Measurements from ENCODE around the gene TP53INP2. TPM values are rescaled to one million over a fixed set of nuclear protein-coding genes. Genes with fewer than 3 reads are reported as not detected.

TP53INP2 gene
- total RNA-seq, 1 experiment from 2014 or later: 4.9 TPM

DNA sequence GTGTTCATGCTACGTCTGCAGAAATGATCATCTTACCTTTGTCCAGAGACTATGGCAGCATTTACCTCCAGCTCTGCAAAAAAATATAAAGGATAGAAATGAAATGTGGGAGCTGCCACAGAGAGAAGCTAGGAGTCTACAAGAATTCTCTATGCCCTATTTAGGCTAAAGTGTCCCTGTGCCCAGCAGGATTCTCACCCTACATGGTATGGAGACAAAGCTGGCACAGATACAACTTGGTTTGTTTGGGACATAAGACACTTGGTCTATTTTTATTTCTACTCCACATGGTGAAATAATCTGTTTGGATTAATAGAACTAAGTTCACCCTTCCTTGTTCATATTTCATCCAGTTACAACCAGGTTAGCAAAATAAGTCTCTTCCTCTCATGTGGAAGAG, 28.4 kb downstream of the TP53INP2 start:
- no peaks in the 10 kb centered on the region for H3K4me1 ChIP-seq
- H3K4me3 ChIP-seq: no peak overlapping the region
- peaks cover 7% of the 10 kb centered on the region for H3K36me3 ChIP-seq
- H3K27me3 ChIP-seq: no peaks in the 10 kb centered on the region
- DNase-seq: no peak
- no peak overlapping the region for H3K27ac ChIP-seq
- H3K9me3 ChIP-seq (replicated peaks): no peaks in the 10 kb centered on the region

DNA sequence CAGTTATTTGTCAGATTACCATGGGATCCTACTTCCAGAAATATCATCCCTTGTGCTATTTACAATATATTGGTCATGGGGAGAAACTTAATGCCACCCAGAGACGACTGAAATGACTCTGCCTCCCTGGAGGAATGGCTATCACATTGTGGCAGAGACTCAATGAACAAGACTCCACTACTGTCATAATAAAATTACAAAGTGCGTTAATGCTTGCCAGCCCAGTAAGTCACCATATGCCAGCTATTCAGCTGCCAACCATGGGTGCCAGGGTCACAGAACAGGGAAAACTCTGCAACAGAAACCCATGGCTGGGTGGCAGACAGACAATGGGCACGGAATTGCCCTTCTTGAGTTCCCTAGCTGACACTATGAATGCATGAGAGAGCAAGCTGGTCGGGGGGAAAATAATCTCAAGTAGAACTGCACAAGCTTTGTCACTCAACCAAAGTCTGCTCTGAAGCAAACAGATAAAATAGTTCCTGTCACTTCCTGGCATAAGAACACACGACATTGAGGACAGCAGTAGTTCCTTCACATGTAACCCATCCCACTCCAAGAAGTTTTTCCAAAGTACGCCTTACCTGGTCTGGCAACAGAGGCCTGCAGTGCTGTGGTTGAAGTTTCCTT, 32.1 kb downstream of the TP53INP2 start:
- Histone ChIP-seq H3K9me3 (replicated peaks) (no peaks in the 10 kb centered on the region), H3K27ac (no peak overlapping the region), H3K4me3 (no peak overlapping the region), H3K36me3 (peaks cover 18% of the 10 kb centered on the region), H3K27me3 (no peaks in the 10 kb centered on the region), H3K4me1 (no peaks in the 10 kb centered on the region)
- no peak for DNase-seq

DNA sequence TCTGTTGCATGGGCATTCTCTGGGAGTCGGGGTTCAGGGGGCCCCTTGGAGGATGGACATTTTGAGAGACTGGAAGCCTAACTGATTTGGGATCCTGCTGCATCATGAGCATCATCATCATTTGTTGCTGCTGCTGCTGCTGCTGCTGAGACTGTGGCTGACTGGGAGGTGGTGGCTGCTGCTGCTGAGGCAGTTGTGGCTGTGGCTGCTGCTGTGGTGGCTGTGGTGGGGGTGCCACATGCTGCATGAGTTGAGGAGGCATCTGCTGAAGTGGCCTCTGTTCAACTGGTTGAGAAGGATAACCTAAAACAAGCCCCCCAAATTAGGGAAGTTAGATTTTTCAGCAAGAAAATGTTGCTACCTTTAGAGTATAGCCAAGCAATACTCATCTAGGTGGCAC, 38.9 kb downstream of the TP53INP2 start:
- Histone ChIP-seq H3K4me3 (no peak overlapping the region), H3K9me3 (replicated peaks) (no peaks in the 10 kb centered on the region), H3K4me1 (no peaks in the 10 kb centered on the region), H3K36me3 (peaks cover 69% of the 10 kb centered on the region), H3K27me3 (no peaks in the 10 kb centered on the region), H3K27ac (no peak overlapping the region)
- DNase-seq: no peak

DNA sequence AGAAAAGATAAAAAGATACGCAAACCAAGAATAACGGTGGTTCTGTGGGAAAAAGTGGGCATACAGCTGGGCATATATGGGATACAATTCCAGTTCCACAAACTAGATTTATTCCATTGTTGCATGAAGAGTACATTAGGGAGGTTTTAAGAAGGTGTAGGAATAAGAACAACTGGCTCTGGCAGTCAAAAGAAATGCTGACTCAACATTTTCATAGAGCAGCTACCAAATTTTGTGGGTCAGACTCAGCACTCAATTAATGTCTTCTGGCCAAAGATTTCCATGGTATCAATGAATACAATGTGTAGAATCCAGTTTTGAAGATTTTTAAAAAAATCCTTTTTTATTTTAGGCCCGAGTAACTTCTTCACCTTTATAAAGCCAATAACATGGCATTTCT, 40.2 kb downstream of the TP53INP2 start:
- peaks cover 79% of the 10 kb centered on the region for H3K36me3 ChIP-seq

DNA sequence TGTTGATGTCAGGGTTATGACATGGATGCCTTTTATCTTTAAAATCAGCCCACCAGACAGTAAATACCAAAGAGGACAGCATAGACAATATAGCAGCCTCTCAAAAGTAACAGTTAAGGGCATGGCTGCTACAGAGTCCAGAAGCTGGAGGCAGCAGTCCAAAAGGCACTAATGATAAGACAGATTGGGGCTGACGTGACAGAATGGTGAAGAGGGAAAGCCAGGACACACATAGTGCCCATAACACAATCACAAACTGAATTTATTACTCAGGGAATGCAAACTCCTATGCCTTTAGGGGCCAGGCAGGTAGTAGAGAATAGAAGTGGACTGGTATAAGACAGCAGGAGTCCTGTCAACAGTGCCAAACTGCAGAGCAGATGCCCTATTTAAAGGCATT, 40.7 kb downstream of the TP53INP2 start:
- no peak overlapping the region for H3K27ac ChIP-seq
- H3K4me1 ChIP-seq: no peaks in the 10 kb centered on the region
- H3K4me3 ChIP-seq: no peak overlapping the region
- H3K9me3 ChIP-seq (replicated peaks): no peaks in the 10 kb centered on the region
- DNase-seq: no peak
- H3K36me3 ChIP-seq: peaks cover 79% of the 10 kb centered on the region
- no peaks in the 10 kb centered on the region for H3K27me3 ChIP-seq

More for the DNA sequence above, 40.2 kb downstream of the TP53INP2 start:
- Histone ChIP-seq H3K27me3 (no peaks in the 10 kb centered on the region), H3K4me1 (no peaks in the 10 kb centered on the region), H3K9me3 (replicated peaks) (no peaks in the 10 kb centered on the region), H3K4me3 (no peak overlapping the region), H3K27ac (no peak overlapping the region)
- DNase-seq: no peak

DNA sequence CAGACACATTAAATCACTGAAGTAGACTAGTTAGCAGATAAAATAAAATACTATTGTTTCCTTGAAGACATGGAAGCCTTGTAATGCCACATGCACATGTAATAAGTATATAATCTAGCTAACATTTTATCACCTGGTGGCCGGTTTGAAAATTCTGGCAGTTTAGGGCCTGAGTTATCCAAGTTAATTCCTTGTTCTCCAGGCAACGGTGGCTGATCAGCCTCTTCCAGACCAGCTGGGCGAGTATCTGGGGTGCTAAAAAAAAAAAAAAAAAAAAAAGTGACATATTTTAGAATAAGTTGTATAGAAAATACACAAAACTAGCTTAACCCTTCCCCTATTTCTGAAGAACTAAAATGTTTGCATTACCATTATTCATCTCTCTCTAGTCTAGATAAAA, 42.5 kb downstream of the TP53INP2 start:
- H3K4me3 ChIP-seq: no peak overlapping the region
- no peaks in the 10 kb centered on the region for H3K4me1 ChIP-seq
- H3K9me3 ChIP-seq (replicated peaks): no peaks in the 10 kb centered on the region
- no peak for DNase-seq
- H3K27me3 ChIP-seq: no peaks in the 10 kb centered on the region
- no peak overlapping the region for H3K27ac ChIP-seq
- peaks cover 80% of the 10 kb centered on the region for H3K36me3 ChIP-seq

DNA sequence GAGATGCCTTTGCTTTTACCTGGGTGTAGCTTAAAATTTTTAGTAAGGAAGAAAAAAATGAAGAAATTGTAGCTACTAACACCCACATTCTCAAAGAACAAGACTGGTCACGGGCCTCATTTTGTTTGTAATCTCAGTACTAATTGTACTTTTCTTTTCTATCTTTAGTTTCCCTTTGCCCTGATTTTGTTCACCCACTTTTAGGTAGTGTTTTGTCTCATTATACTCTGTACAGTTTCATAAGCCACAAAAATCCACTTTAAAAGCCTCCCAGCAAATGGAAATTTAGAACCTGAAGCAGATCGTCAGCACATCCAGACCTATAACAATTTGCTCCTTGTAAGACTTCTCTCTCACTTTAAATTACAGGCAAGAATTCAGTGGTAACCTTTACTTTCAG, 43.3 kb downstream of the TP53INP2 start:
- peaks cover 78% of the 10 kb centered on the region for H3K36me3 ChIP-seq
- no peaks in the 10 kb centered on the region for H3K27me3 ChIP-seq
- H3K9me3 ChIP-seq (replicated peaks): no peaks in the 10 kb centered on the region
- no peak overlapping the region for H3K4me3 ChIP-seq
- H3K27ac ChIP-seq: no peak overlapping the region
- no peak for DNase-seq
- no peaks in the 10 kb centered on the region for H3K4me1 ChIP-seq

DNA sequence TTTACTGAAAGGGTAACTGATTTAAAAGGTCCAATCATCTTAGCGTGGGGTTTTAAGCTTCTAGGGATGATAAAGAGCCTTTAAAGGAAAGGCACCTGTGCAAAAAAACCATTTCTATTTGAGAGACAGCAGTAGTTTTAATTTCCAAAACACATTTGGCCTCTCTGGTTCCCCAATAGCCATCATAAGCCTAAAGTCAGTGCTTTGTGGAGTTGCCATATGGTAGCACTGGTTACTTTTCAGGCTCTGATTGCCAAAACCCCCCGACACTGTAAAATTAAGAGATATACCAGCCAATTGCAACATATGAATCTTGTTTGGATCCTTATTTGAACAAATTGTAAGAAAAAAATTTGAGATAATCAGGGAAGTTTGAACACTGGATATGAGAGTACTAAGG, 44.6 kb downstream of the TP53INP2 start:
- Histone ChIP-seq H3K27me3 (no peaks in the 10 kb centered on the region), H3K4me1 (no peaks in the 10 kb centered on the region), H3K4me3 (no peak overlapping the region), H3K27ac (no peak overlapping the region), H3K36me3 (peaks cover 72% of the 10 kb centered on the region), H3K9me3 (replicated peaks) (no peaks in the 10 kb centered on the region)
- no peak for DNase-seq

DNA sequence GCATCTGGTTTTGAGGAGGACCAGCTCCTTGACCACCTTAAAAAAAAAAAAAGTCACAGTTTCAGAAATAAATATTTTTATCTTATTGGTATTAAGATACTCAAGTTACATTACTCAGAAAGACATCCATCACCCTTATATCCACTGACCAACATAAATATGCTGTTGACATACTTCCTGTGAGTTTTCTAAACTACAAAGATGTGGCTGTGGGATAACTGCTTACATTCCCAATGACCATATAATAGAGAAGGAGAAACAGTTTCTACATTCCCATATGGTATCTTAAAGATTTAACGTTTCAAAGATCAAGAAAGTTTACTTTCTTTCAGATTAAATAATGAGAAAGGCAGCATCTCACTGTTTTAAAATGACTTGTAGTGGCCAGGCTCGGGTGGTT, 46.3 kb downstream of the TP53INP2 start:
- Histone ChIP-seq H3K27ac (no peak overlapping the region), H3K36me3 (peaks cover 72% of the 10 kb centered on the region), H3K4me1 (no peaks in the 10 kb centered on the region), H3K4me3 (no peak overlapping the region), H3K9me3 (replicated peaks) (no peaks in the 10 kb centered on the region), H3K27me3 (no peaks in the 10 kb centered on the region)
- no peak for DNase-seq

DNA sequence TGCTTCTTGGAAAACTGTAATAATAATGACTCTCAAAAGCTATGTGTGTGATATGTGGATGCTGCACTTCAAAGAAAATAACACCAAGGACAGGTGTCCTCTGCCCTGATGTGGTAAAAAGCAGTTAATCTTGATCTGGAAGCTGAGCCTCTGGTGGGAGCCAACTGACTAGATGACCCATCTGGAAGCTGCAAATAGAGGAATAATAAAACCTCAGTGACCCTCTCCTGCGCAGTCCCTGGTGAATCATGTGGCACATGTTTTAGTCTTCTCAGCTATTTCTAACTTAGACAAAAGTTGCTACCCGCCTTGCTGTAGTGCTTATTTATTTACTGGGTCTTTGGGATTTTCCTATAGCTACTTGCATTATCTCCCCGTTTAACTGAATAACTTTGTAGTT, 47.3 kb downstream of the TP53INP2 start:
- H3K27me3 ChIP-seq: no peaks in the 10 kb centered on the region
- H3K4me3 ChIP-seq: no peak overlapping the region
- peaks cover 68% of the 10 kb centered on the region for H3K36me3 ChIP-seq
- H3K9me3 ChIP-seq (replicated peaks): no peaks in the 10 kb centered on the region
- no peak overlapping the region for H3K27ac ChIP-seq
- DNase-seq: no peak
- H3K4me1 ChIP-seq: no peaks in the 10 kb centered on the region

DNA sequence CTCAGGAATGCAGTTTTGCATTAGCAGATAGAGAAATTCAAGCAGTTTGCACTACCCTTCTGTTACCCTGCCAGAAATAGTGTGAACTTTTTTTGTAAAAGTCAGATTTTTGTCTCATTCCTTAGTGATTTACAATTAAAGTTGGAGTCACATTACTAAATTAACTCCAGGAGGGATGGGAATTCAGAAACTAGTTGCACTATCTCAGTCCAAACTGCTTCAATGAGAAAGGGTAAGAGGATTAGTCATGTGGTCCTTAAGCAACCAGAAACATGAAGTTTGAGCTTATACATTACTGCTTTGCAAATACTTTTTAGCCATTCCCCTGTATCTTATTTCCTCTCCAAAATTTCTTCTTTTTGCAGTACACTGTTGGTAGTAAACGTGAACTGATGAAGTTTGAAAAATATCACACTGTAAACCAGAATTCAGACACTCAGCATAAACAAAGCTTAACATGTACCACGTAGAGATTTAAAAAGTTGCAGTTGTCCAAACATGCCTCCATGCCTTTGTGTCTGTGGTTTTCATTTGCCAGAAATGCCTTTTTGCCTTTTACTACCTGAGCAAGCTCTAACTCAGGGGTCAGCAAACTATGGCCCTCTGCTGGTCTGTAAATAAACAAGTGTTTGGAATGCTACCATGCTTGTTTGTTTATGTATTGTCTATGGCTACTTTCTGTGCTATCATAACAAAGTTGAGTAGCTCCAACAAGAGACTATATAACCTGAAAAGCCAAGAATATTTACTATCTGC, 49.7 kb downstream of the TP53INP2 start:
- H3K27ac ChIP-seq: no peak overlapping the region
- no peak overlapping the region for H3K4me3 ChIP-seq
- H3K4me1 ChIP-seq: no peaks in the 10 kb centered on the region
- DNase-seq: no peak
- peaks cover 73% of the 10 kb centered on the region for H3K36me3 ChIP-seq
- no peaks in the 10 kb centered on the region for H3K27me3 ChIP-seq
- H3K9me3 ChIP-seq (replicated peaks): no peaks in the 10 kb centered on the region

DNA sequence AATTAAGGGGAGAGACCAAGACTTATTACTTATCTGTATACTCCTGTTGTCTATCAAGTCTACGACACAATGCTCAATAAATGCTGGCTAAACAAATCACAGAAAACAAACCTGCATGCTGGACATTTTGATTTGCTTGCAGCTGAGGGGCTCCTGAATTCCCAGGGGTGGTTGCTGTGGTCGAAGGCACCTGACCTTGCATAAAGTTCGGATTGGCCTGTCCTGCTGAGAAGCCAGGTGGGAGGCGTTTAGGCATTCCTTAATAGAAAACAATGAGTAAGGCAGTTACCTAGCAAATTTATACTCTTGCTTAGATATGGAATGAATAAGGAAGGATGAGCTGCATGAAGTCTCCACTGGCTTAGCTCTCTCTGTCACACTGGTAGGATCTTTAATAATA, 50.5 kb downstream of the TP53INP2 start:
- H3K27me3 ChIP-seq: no peaks in the 10 kb centered on the region
- no peak for DNase-seq
- no peak overlapping the region for H3K4me3 ChIP-seq
- H3K4me1 ChIP-seq: no peaks in the 10 kb centered on the region
- H3K36me3 ChIP-seq: peaks cover 70% of the 10 kb centered on the region
- H3K9me3 ChIP-seq (replicated peaks): no peaks in the 10 kb centered on the region
- H3K27ac ChIP-seq: no peak overlapping the region

DNA sequence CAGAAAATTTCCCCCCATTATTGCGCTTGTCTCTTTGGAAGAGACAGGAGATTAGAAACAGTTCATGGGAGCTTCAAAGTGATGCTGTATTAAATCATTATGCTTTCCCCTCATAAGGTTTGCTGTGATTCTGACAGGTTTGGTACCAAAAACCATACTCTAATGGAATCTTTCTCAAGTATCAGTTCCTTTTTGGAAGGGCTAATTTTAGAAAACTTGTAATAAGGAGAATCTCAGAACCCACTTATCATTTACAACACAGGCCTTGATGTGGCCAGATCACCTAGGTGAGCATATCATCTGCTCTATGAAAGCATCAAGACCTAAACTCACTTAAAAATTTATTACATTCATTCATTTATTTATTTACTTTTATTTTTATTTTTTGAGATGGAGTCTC, 51.2 kb downstream of the TP53INP2 start:
- no peak for DNase-seq
- H3K27me3 ChIP-seq: no peaks in the 10 kb centered on the region
- H3K27ac ChIP-seq: no peak overlapping the region
- no peak overlapping the region for H3K4me3 ChIP-seq
- peaks cover 70% of the 10 kb centered on the region for H3K36me3 ChIP-seq
- H3K9me3 ChIP-seq (replicated peaks): no peaks in the 10 kb centered on the region
- no peaks in the 10 kb centered on the region for H3K4me1 ChIP-seq

DNA sequence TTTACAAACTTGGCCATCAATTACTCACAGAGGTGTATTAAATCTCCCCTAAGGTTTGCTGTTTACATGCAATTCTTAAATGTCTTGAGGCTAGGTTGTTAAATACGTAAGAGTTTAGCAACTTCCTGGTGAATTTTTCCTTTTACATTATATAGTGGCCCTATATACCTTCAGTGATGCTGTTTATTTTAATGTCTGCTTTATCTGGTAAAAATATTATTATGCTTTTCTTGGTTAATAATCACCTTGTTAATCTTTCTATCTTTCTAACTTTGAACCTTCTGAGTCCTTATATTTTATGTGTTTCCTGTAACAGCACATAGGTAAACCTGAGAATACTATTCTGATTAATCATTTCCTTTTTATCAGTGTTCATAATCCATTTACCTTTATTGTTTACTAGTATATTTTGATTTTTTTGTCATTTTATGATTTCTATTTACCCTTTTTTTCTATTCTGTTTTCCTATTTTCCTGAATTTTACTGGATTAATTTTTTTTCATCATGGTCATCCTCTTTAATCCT, 57.9 kb downstream of the TP53INP2 start:
- Histone ChIP-seq H3K4me1 (no peaks in the 10 kb centered on the region), H3K9me3 (replicated peaks) (no peaks in the 10 kb centered on the region), H3K4me3 (no peak overlapping the region), H3K27ac (no peak overlapping the region), H3K36me3 (peaks cover 72% of the 10 kb centered on the region), H3K27me3 (no peaks in the 10 kb centered on the region)
- no peak for DNase-seq
